Measurements from ENCODE around the gene ERH. TPM values are rescaled to one million over a fixed set of nuclear protein-coding genes. Genes with fewer than 3 reads are reported as not detected.
"Not testable (repeated sequence)": the region's sequence is repeated elsewhere in the genome, so short reads cannot be mapped to it uniquely, and the experiment has no call there.

ERH gene
- total and polyA plus RNA-seq, 2 donors (not counting 1 experiment from before 2014, with no cell fraction given): 29.3 to 169 TPM

- Mint-ChIP-seq H3K27ac (no peak overlapping the region), H3K4me3 (peak overlapping the region; percentile 32), H3K4me1 (peaks cover 61% of the 10 kb centered on the region), H3K27me3 (no peaks in the 10 kb centered on the region), H3K9me3 (ENCODE audit: insufficient read depth) (no peaks in the 10 kb centered on the region)
- H3K79me2 ChIP-seq (ENCODE audit: control insufficient read depth, insufficient read depth, low read length): peaks cover 99% of the 10 kb centered on the region
- H3K4me3 ChIP-seq (ENCODE audit: control extremely low read depth in 1 of 5, extremely low read depth in 1 of 5, insufficient read depth in 1 of 5, low read depth in 2 of 5, low read length in 4 of 5): no peak overlapping the region
- no peak overlapping the region for H3K4me2 ChIP-seq (replicated peaks; ENCODE audit: low read depth, low read length, poor library complexity, severe bottlenecking)
- POLR2A ChIA-PET: no interaction called here
- H3K4me1 ChIP-seq (ENCODE audit: control insufficient read depth in 2 of 2, insufficient read depth in 2 of 2, low read length in 2 of 2): peaks cover 14 to 30% of the 10 kb centered on the region in 2 donors
- intact Hi-C loops (cut with micrococcal nuclease): loop anchor here (10.0 kb wide), 1 partner anchor 1698 kb away; the partner anchor contains the start of gene RDH11
- no peak for ATAC-seq (ENCODE audit: low read depth)
- no peak overlapping the region for H2AFZ ChIP-seq (ENCODE audit: insufficient read depth, low read depth, low read length, poor library complexity, severe bottlenecking)
- CTCF ChIA-PET: no interaction called here
- H4K20me1 ChIP-seq (ENCODE audit: control insufficient read depth, insufficient read depth, low read length, poor library complexity, severe bottlenecking): peaks cover 65% of the 10 kb centered on the region
- no peak overlapping the region for H3K9ac ChIP-seq (ENCODE audit: low read length)
- TF ChIP-seq EZH2 (IDR thresholded peaks at IDR 0.05; ENCODE audit: borderline replicate concordance, insufficient read depth, low read depth, low read length, poor library complexity, severe bottlenecking): no peak
- no peak for DNase-seq
- no CpG with 5 or more reads among the region's 3 CpGs for WGBS (ENCODE audit: insufficient coverage)
- H3K27me3 ChIP-seq (replicated peaks in 1 of 4; ENCODE audit: control extremely low read depth in 1 of 4, control insufficient read depth in 3 of 4, insufficient read depth in 4 of 4, low read length in 3 of 4): no peaks in the 10 kb centered on the region
- H3K27ac ChIP-seq (ENCODE audit: low read length in 2 of 2): peak overlapping the region in 1 of 2 donors; percentile 35
- no peaks in the 10 kb centered on the region for H3K9me3 ChIP-seq (ENCODE audit: control extremely low read depth in 1 of 3, control insufficient read depth in 2 of 3, insufficient read depth in 1 of 3, low read length in 2 of 3)
- peaks cover 21 to 68% of the 10 kb centered on the region in 2 experiments for H3K36me3 ChIP-seq (replicated peaks in 1 of 2; ENCODE audit: control extremely low read depth in 1 of 2, control insufficient read depth in 1 of 2, extremely low read depth in 1 of 2, insufficient read depth in 2 of 2, low read length in 1 of 2)
Observed at GRCh38 chr14:69392481-69392880, 5.6 kb downstream of the ERH start.

- H3K27ac ChIP-seq (ENCODE audit: low read length in 2 of 2); H3K4me3 ChIP-seq (ENCODE audit: control extremely low read depth in 1 of 5, extremely low read depth in 1 of 5, insufficient read depth in 1 of 5, low read depth in 2 of 5, low read length in 4 of 5); H3K9me3 ChIP-seq (ENCODE audit: control extremely low read depth in 1 of 3, control insufficient read depth in 2 of 3, insufficient read depth in 1 of 3, low read length in 2 of 3); H3K9ac ChIP-seq (ENCODE audit: low read length); H3K9me3 Mint-ChIP-seq (ENCODE audit: insufficient read depth); H3K27me3 Mint-ChIP-seq; H3K27ac Mint-ChIP-seq; POLR2A ChIA-PET; ATAC-seq (ENCODE audit: low read depth); H3K4me3 Mint-ChIP-seq; DNase-seq; CTCF ChIA-PET; H3K4me2 ChIP-seq (replicated peaks; ENCODE audit: low read depth, low read length, poor library complexity, severe bottlenecking); H2AFZ ChIP-seq (ENCODE audit: insufficient read depth, low read depth, low read length, poor library complexity, severe bottlenecking); H3K27me3 ChIP-seq (replicated peaks in 1 of 4; ENCODE audit: control extremely low read depth in 1 of 4, control insufficient read depth in 3 of 4, insufficient read depth in 4 of 4, low read length in 3 of 4): not testable (repeated sequence)
- Histone ChIP-seq H3K79me2 (ENCODE audit: control insufficient read depth, insufficient read depth, low read length) (peaks cover 99% of the 10 kb centered on the region), H4K20me1 (ENCODE audit: control insufficient read depth, insufficient read depth, low read length, poor library complexity, severe bottlenecking) (peaks cover 76% of the 10 kb centered on the region), H3K36me3 (replicated peaks in 1 of 2; ENCODE audit: control extremely low read depth in 1 of 2, control insufficient read depth in 1 of 2, extremely low read depth in 1 of 2, insufficient read depth in 2 of 2, low read length in 1 of 2) (peaks cover 22 to 78% of the 10 kb centered on the region in 2 experiments), H3K4me1 (ENCODE audit: control insufficient read depth in 2 of 2, insufficient read depth in 2 of 2, low read length in 2 of 2) (peaks cover 5 to 19% of the 10 kb centered on the region in 2 donors)
- H3K4me1 Mint-ChIP-seq: peaks cover 54% of the 10 kb centered on the region
- WGBS (ENCODE audit: insufficient coverage): 92% methylated on average over 3 of the region's 8 CpGs
- intact Hi-C loops (cut with micrococcal nuclease): loop anchor here (10.0 kb wide), 1 partner anchor 1697 kb away; the partner anchor contains the start of gene RDH11
Observed at GRCh38 chr14:69391400-69391799, 6.7 kb downstream of the ERH start.
